HAP-1 (cell line): ENCODE measurements around the gene ARID5A.
"Not testable (repeated sequence)": the region's sequence is repeated elsewhere in the genome, so short reads cannot be mapped to it uniquely, and the experiment has no call there.

Experiments used
- DNase-seq, 2 experiments: peaks; one replicate each; pipeline ENCODE4 v3.0.0-alpha.2; 2016 to 2020; ENCODE audit warnings: low spot score in 2 of 2
- H3K27me3 ChIP-seq: fragments of 250-450 bp; sonication (Bioruptor Pico); 2 replicates; pipeline ENCODE4 v1.5.1; 2020; ENCODE audit warnings: low read depth, mild to moderate bottlenecking, moderate library complexity
- H3K36me3 ChIP-seq: fragments of 250-450 bp; sonication (Bioruptor Pico); replicated peaks from 2 replicates; pipeline ENCODE4 v1.5.1; 2020; ENCODE audit warnings: mild to moderate bottlenecking
- H3K4me1 ChIP-seq: fragments of 250-450 bp; sonication (Bioruptor Pico); 2 replicates; pipeline ENCODE4 v1.5.1; 2020; ENCODE audit warnings: mild to moderate bottlenecking
- H3K4me3 ChIP-seq: fragments of 250-450 bp; sonication (Bioruptor Pico); 2 replicates; pipeline ENCODE4 v1.5.1; 2020; ENCODE audit warnings: mild to moderate bottlenecking, moderate library complexity
- H3K9me3 ChIP-seq: fragments of 250-450 bp; sonication (Bioruptor Pico); 2 replicates; pipeline ENCODE4 v1.5.1; 2020; ENCODE audit warnings: mild to moderate bottlenecking, moderate library complexity
- in situ Hi-C: fragments of 300-500 bp; cut with MboI; formaldehyde crosslinking; loops from 3 replicates; pipeline ENCODE4 v1.14.3; 2020; ENCODE audit warnings: low sequenced_read_pairs, inconsistent platforms, mixed read lengths

ARID5A gene

DNA sequence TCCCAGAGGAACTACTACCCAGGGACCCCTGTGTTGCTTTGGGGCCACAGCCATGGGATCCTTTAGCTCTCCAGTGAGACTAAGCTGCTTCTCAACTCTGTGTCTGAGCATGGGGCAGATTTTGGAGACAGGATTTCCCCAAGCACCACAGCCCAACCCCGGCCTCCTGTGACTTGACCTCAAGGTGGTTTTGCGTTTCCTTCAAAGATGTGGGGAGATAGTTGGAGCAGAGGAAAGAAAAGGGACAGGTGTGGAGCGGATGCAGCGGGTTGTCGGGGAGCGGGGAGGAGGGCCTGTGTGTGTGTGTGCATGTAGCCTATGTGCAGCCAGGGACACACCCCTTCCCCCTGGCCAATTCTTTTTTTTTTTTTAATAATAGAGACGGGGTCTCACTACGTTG, 10.2 kb downstream of the ARID5A start:
- no peaks in the 10 kb centered on the region; the same call in 1 of the 2 replicates for H3K9me3 ChIP-seq
- peaks cover 11% of the 10 kb centered on the region for H3K4me1 ChIP-seq
- DNase-seq, result no peak
- in situ Hi-C loops, result no loop called here
- no peaks in the 10 kb centered on the region for H3K36me3 ChIP-seq
- H3K27me3 ChIP-seq, result no peaks in the 10 kb centered on the region
- H3K4me3 ChIP-seq, result no peak overlapping the region

GRCh38 chr2:96547203-96547641, 10.7 kb downstream of the ARID5A start:
- in situ Hi-C loops, result no loop called here
- H3K4me1 ChIP-seq, result peaks cover 11% of the 10 kb centered on the region
- no peaks in the 10 kb centered on the region; the same call in 1 of the 2 replicates for H3K9me3 ChIP-seq

DNA sequence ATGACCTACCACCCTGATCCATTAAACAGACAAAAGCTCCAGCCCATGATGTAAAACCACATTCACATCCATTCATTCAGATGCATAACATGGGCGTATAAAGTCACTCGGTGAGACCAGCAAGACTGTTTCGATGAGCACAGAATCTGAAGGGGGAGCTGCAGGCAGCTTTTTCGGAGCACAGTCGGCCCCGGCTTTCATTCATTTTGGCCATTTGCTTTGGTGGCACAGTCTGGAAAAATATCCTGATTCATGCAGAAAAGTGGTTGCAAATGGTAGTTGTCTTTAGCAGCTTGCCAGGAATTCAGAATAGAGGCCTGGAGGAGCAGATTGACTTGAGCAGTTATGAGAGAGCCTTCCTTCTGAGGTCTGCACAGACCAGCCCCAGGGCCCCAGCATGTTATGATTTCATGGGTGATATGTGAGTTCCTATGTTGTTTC, 11.2 kb downstream of the ARID5A start:
- Histone ChIP-seq H3K9me3 (no peaks in the 10 kb centered on the region; the same call in 1 of the 2 replicates), H3K27me3 (no peaks in the 10 kb centered on the region), H3K4me3 (no peak overlapping the region), H3K4me1 (peaks cover 11% of the 10 kb centered on the region), H3K36me3 (no peaks in the 10 kb centered on the region)
- in situ Hi-C loops, result no loop called here
- peak; percentile 67 to 74 for DNase-seq

More at GRCh38 chr2:96547203-96547641, 10.7 kb downstream of the ARID5A start:
- Histone ChIP-seq H3K4me3 (no peak overlapping the region), H3K36me3 (no peaks in the 10 kb centered on the region), H3K27me3 (no peaks in the 10 kb centered on the region)
- no peak for DNase-seq

DNA sequence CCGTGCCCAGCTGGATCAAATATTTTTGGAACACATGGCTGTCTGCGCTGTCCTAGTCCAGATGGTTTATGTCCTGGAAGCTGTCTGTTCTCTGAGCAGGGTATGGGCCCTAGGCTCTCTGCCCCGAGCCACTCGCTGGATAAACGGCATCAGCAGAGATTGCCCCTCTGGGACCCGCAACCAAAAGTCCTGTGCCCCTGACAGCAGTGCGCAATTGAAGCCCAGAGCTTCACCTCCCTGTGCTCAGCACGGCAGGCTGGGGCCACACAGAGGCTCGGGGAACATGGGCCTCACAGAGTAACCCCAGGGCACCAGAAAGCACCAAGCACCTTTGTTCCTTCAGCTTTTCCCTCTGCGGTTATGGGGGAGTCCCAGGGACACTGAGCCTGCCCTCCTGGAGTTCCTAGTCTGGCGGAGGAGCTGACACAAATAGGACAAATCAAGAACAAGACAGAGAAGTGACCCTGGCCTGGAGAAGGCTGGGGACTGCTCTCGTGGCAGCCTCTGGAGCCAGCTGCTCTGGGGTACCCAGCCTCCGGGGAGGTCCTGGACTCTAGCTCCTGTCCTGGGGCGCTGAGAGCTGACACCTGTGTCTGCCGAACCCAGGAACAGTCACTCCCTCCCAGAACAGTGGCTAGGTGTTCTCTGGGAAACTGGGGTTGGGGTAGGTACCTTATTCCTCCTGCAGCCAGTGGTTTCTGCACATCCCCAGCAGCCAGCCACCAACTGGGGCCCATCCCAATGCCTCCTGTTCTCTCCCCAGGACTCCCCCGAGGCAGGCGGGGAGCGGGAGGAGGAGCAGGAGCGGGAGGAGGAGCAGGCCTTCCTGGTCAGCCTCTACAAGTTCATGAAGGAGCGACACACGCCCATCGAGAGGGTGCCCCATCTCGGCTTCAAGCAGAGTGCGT, 12.3 kb downstream of the ARID5A start:
- Histone ChIP-seq H3K36me3 (no peaks in the 10 kb centered on the region), H3K9me3 (no peaks in the 10 kb centered on the region; the same call in 1 of the 2 replicates), H3K27me3 (no peaks in the 10 kb centered on the region), H3K4me1 (peaks cover 11% of the 10 kb centered on the region), H3K4me3 (no peak overlapping the region)
- in situ Hi-C loops, result no loop called here
- no peak for DNase-seq

DNA sequence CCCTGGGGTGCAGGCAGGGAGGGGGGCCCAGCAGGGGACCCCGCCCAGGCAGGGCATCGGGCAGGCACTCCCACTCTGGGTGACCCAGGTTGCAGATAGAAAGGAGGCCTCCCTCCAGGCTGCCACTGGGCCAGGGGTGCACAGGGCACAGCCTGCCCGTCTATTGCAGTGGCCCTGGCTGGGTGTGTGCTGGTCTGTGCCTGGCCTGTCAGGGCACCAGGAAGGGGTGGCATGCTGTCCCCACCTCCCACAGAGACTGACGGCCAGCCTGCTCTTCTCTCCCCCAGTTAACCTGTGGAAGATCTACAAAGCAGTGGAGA, 12.9 kb downstream of the ARID5A start:
- in situ Hi-C loops, result no loop called here
- no peak for DNase-seq
- no peaks in the 10 kb centered on the region for H3K27me3 ChIP-seq
- H3K4me3 ChIP-seq, result no peak overlapping the region
- H3K9me3 ChIP-seq, result no peaks in the 10 kb centered on the region; the same call in 1 of the 2 replicates
- H3K36me3 ChIP-seq, result no peaks in the 10 kb centered on the region
- peaks cover 11% of the 10 kb centered on the region for H3K4me1 ChIP-seq

GRCh38 chr2:96549967-96550786, 13.6 kb downstream of the ARID5A start:
- in situ Hi-C loops, result no loop called here
- no peaks in the 10 kb centered on the region for H3K36me3 ChIP-seq
- H3K4me3 ChIP-seq, result no peak overlapping the region
- peaks cover 11% of the 10 kb centered on the region for H3K4me1 ChIP-seq
- no peak for DNase-seq
- no peaks in the 10 kb centered on the region; the same call in 1 of the 2 replicates for H3K9me3 ChIP-seq
- H3K27me3 ChIP-seq, result no peaks in the 10 kb centered on the region

DNA sequence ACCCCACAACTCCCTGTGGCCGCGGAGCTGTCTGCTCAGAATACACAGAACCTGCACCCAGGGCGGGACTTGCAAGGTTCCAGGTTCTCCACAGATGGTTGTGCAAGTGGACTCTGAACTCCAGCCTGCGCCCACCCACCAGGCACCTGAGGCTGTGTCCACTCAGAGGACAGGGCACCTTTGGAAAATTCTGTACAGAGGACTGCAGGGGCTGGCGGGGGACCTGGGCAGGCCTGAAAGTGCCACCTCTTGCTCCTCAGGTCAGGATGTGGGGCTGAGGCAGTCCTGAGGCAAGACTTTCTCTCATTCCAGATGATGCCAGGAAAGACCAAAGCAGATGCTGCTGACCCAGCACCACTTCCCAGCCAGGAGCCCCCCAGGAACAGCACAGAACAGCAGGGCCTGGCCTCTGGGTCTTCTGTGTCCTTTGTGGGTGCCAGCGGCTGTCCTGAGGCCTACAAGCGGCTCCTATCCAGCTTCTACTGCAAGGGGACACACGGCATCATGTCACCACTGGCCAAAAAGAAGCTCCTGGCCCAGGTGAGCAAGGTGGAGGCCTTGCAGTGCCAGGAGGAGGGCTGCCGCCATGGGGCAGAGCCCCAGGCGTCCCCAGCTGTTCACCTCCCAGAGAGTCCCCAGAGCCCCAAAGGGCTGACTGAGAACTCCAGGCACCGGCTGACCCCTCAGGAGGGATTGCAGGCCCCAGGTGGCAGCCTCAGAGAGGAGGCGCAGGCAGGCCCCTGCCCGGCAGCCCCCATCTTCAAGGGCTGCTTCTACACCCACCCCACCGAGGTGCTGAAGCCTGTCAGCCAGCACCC, 14.4 kb downstream of the ARID5A start:
- Histone ChIP-seq H3K9me3 (no peaks in the 10 kb centered on the region; the same call in 1 of the 2 replicates), H3K36me3 (no peaks in the 10 kb centered on the region), H3K27me3 (no peaks in the 10 kb centered on the region), H3K4me3 (no peak overlapping the region), H3K4me1 (peaks cover 11% of the 10 kb centered on the region)
- DNase-seq, result no peak
- in situ Hi-C loops, result no loop called here

DNA sequence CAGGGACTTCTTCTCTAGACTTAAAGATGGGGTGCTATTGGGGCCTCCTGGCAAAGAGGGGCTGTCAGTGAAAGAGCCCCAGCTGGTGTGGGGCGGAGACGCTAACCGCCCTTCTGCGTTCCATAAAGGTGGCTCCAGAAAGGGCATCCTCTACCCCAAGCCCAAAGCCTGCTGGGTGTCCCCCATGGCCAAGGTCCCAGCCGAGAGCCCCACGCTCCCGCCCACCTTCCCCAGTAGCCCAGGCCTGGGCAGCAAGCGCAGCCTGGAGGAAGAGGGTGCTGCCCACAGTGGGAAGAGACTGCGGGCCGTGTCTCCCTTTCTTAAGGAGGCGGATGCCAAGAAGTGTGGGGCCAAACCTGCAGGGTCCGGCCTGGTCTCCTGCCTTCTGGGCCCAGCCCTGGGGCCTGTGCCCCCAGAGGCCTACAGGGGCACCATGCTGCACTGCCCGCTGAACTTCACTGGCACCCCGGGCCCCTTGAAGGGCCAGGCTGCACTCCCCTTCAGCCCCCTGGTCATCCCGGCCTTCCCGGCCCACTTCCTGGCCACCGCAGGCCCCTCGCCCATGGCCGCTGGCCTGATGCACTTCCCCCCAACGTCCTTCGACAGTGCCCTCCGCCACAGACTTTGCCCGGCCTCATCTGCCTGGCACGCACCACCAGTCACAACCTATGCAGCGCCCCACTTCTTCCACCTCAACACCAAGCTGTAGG, 15.2 kb downstream of the ARID5A start:
- no peaks in the 10 kb centered on the region for H3K9me3 ChIP-seq
- H3K4me3 ChIP-seq, result no peak overlapping the region
- no peaks in the 10 kb centered on the region for H3K27me3 ChIP-seq
- H3K4me1 ChIP-seq, result peaks cover 11% of the 10 kb centered on the region
- DNase-seq, result no peak
- in situ Hi-C loops, result no loop called here
- H3K36me3 ChIP-seq, result no peaks in the 10 kb centered on the region

- H3K36me3 ChIP-seq, result no peaks in the 10 kb centered on the region
- no peaks in the 10 kb centered on the region for H3K9me3 ChIP-seq
- in situ Hi-C loops, result no loop called here
- no peak for DNase-seq
- peaks cover 7% of the 10 kb centered on the region for H3K4me1 ChIP-seq
- no peaks in the 10 kb centered on the region for H3K27me3 ChIP-seq
- H3K4me3 ChIP-seq, result no peak overlapping the region
Observed at GRCh38 chr2:96552315-96553175, 16.0 kb downstream of the ARID5A start.

DNA sequence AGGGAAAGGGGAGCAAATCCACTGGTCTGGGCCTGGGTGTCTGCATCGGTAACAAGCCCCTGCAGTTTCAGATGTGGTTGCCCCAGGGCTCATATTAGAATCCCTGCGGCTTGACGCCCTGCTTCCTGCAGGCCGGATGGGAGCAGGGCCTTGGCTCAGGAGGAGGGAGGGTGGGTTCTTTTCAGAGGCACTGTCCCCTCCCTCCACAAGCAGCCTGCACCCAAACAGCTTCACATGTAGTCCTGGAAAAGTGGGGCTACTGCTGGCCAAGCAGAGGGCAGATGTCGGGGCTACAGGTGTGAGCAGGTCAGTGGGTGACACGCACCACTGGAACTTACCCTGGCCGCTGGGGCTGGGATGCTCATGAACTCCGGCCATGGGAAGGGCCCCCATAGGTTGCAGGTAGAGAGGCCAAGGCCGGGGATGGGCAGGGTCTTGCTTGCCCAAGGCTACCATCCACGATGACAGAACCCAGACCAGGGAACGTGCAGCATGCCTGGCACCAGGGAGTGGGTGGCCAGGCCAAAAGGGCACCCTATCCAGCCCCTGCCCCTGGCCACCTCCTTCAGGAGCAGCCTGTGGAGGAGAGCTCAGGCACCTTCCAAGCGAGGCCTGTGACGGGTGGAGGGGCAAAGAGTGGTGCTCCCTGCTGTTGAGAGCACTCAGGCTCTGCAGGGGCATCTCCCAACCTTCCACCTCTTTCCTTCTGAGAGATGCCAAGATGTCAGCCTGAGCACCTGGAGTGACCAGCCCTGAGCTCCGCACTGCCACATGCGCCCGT, 16.8 kb downstream of the ARID5A start:
- in situ Hi-C loops, result no loop called here
- Histone ChIP-seq H3K4me1 (no peaks in the 10 kb centered on the region), H3K9me3 (no peaks in the 10 kb centered on the region), H3K27me3 (no peaks in the 10 kb centered on the region), H3K4me3 (no peak overlapping the region), H3K36me3 (no peaks in the 10 kb centered on the region)
- DNase-seq, result no peak

GRCh38 chr2:96553957-96554292, 17.4 kb downstream of the ARID5A start:
- H3K4me1 ChIP-seq, in situ Hi-C loops: not testable (repeated sequence)

More at GRCh38 chr2:96553957-96554292, 17.4 kb downstream of the ARID5A start:
- not testable (repeated sequence) for H3K4me3 ChIP-seq, H3K36me3 ChIP-seq, DNase-seq, H3K27me3 ChIP-seq, H3K9me3 ChIP-seq
